ENCODE data around the gene SMPD1.

DNA sequence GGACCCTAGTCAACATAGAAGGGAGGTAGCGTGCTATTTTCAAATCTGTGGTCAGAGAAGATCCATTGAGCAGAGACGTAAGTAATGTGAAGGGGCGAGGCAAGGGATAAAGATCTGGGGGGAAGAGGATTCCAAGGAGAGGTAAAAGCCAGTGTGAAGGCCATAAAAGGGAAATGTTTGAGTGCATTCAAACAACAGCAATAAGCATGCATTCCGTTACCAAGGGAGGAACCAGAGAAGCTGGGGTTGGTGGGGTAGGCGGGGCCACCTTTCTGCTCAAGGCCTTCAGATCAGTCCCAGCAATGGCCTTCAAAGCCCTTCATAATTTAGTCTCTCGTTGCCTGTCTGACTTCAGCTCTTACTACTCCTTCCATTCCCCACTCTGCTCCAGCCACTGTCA, 18.4 kb upstream of the SMPD1 start:
- TF ChIP-seq, protein P1, sequence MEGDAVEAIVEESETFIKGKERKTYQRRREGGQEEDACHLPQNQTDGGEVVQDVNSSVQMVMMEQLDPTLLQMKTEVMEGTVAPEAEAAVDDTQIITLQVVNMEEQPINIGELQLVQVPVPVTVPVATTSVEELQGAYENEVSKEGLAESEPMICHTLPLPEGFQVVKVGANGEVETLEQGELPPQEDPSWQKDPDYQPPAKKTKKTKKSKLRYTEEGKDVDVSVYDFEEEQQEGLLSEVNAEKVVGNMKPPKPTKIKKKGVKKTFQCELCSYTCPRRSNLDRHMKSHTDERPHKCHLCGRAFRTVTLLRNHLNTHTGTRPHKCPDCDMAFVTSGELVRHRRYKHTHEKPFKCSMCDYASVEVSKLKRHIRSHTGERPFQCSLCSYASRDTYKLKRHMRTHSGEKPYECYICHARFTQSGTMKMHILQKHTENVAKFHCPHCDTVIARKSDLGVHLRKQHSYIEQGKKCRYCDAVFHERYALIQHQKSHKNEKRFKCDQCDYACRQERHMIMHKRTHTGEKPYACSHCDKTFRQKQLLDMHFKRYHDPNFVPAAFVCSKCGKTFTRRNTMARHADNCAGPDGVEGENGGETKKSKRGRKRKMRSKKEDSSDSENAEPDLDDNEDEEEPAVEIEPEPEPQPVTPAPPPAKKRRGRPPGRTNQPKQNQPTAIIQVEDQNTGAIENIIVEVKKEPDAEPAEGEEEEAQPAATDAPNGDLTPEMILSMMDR (IDR thresholded peaks at IDR 0.05) = no peak
- no peak for TF ChIP-seq POLR2AphosphoS5 (IDR thresholded peaks at IDR 0.05; ENCODE audit: insufficient read depth in 1 of 2, low read depth in 1 of 2)
- no peak for TF ChIP-seq POLR2A (IDR thresholded peaks at IDR 0.05)
